ENCODE measurements around the gene SWSAP1. TPM values are rescaled to one million over a fixed set of nuclear protein-coding genes. Genes with fewer than 3 reads are reported as not detected.

SWSAP1 gene
- polyA plus RNA-seq, 1 donor = 2.8 TPM

DNA sequence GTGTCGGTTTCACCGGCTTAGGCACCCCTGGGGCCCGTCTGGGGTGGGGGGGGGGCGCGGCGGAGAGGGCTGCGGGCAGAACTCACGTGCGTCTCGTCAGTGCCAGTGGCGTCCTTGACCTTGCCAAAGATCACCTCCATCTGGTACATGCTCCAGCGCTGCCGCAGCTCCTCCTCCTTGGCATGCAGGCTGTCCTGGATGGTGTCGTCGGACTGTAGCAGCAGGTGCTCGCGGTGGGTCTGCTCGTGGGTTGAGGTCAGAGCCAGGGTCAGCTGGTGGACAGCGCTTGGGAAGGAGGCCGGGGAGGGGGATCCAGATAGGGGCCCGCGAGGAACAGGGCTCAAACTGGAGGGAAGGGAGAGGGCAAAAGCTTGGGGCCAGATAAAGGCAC is 49.3 kb downstream of the SWSAP1 start:
- Histone ChIP-seq H3K9me3 (ENCODE audit: control insufficient read depth, low read depth, low read length) (peaks cover 19% of the 10 kb centered on the region), H3K27me3 (ENCODE audit: control insufficient read depth, insufficient read depth, low read length) (peaks cover 55% of the 10 kb centered on the region), H3K4me1 (ENCODE audit: control insufficient read depth, insufficient read depth, low read length) (peaks cover 29% of the 10 kb centered on the region), H3K36me3 (ENCODE audit: control insufficient read depth, insufficient read depth, low read length) (no peaks in the 10 kb centered on the region), H3K4me3 (ENCODE audit: low read length) (no peak overlapping the region), H3K27ac (ENCODE audit: low read length) (no peak overlapping the region)
- no CpG with 5 or more reads among the region's 22 CpGs for WGBS (ENCODE audit: insufficient coverage, low lambda C conversion rate)
- DNase-seq = no peak

Other genes starting within 250 kb of the SWSAP1 start
- gene SPC24, start 218.9 kb upstream of the SWSAP1 start, polyA plus RNA-seq = 7.2 TPM
- 75.5 TPM for gene KANK2, start 177.1 kb upstream of the SWSAP1 start, polyA plus RNA-seq
- 0.55 TPM for gene ANGPTL8, start 135.0 kb upstream of the SWSAP1 start, polyA plus RNA-seq
- 48.3 TPM for gene DOCK6, start 112.1 kb upstream of the SWSAP1 start, polyA plus RNA-seq
- gene TSPAN16, start 78.5 kb upstream of the SWSAP1 start, polyA plus RNA-seq = not detected
- 82.9 TPM for gene RAB3D, start 35.0 kb upstream of the SWSAP1 start, polyA plus RNA-seq
- gene TMEM205, start 28.4 kb upstream of the SWSAP1 start, polyA plus RNA-seq = 111 TPM
- 48.0 TPM for gene CCDC159, start 28.1 kb upstream of the SWSAP1 start, polyA plus RNA-seq
- 17.8 TPM for gene PLPPR2, start 19.2 kb upstream of the SWSAP1 start, polyA plus RNA-seq
- gene EPOR, start 9.6 kb downstream of the SWSAP1 start, polyA plus RNA-seq = 12.0 TPM
- gene RGL3, start 44.6 kb downstream of the SWSAP1 start, polyA plus RNA-seq = 5.3 TPM
- 0.79 TPM for gene ODAD3, start 60.5 kb downstream of the SWSAP1 start, polyA plus RNA-seq
- 380 TPM for gene PRKCSH, start 61.0 kb downstream of the SWSAP1 start, polyA plus RNA-seq
- 4.2 TPM for gene ELAVL3, start 106.4 kb downstream of the SWSAP1 start, polyA plus RNA-seq
- gene ZNF653, start 131.2 kb downstream of the SWSAP1 start, polyA plus RNA-seq = 8.7 TPM
- 43.2 TPM for gene ECSIT, start 154.5 kb downstream of the SWSAP1 start, polyA plus RNA-seq
- 119 TPM for gene CNN1, start 164.2 kb downstream of the SWSAP1 start, polyA plus RNA-seq
- 44.7 TPM for gene ELOF1, start 184.6 kb downstream of the SWSAP1 start, polyA plus RNA-seq
- 118 TPM for gene ACP5, start 203.0 kb downstream of the SWSAP1 start, polyA plus RNA-seq
- gene ZNF627, start 222.8 kb downstream of the SWSAP1 start, polyA plus RNA-seq = 15.6 TPM

All from large intestine (tissue), 3 donors.